Stimulated activated CD8-positive, alpha-beta memory T cell treated with anti-CD3 and anti-CD28 coated beads, Interleukin-7, amount 100 ng/mL, for 4 hours (primary cell): ENCODE data around the gene TTC8.
"Not testable (repeated sequence)": the region's sequence is repeated elsewhere in the genome, so short reads cannot be mapped to it uniquely, and the experiment has no call there.

Source experiments
- DNase-seq, 2 donors: peaks; one replicate each; pipeline ENCODE4 v3.0.0-alpha.2; 2020; ENCODE audit warnings: low read depth in 2 of 2

TTC8 gene

GRCh38 chr14:88824314-88825077 lies at the start of gene TTC8:
Gene TTC8, plus strand, starts transcription at chr14:88824651. Its CDS starts 57 bp downstream, at chr14:88824708.
- peak; percentile 66 to 74 for DNase-seq

GRCh38 chr14:88775532-88775931 lies 48.9 kb upstream of the TTC8 start:
- DNase-seq = no peak

DNA sequence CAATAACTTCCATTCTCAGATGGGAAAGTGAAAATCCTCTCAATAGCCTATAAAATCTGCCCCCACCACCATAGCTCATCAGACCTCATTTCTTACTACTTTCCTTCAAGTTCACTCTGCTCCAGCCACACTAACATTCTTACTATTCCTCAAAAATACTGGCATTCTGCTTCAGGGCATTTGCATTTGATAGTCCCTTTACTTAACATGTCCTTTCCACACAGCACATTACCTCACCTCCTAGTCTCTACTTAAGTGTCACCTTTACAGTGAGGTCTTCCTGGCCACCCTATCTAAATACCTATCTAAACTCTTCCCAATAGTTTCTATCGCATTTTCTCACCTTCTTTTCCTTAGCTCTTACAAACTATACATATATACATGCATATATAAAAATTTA lies 38.5 kb upstream of the TTC8 start:
- DNase-seq = no peak

GRCh38 chr14:88786715-88787114 lies 37.7 kb upstream of the TTC8 start:
- no peak for DNase-seq

GRCh38 chr14:88789573-88789972 lies 34.9 kb upstream of the TTC8 start:
- DNase-seq = not testable (repeated sequence)

GRCh38 chr14:88790501-88791251 lies 33.8 kb upstream of the TTC8 start:
- no peak for DNase-seq

DNA sequence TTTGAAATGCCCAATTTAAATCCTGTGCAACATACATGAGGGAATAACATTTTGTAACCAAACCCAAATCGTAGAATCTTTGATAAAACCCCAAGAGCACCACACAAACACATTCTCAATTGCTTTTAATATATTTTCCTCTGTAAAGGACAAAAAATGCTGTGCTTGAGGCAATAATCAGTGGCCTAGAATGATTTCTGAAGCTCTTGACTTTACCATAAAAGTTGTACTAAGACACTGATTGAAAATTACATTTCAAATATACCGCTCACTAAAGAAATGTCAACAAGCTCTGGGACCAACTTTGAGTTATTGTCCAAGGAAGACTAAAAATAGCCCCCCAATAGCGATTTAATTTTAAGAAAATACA lies 33.2 kb upstream of the TTC8 start:
- DNase-seq = no peak

GRCh38 chr14:88791629-88792472 lies 32.6 kb upstream of the TTC8 start:
- DNase-seq = no peak

- peak; percentile 49 to 78 for DNase-seq
Measured at GRCh38 chr14:88792473-88793258, 31.8 kb upstream of the TTC8 start, which contains the start of gene EML5. Gene EML5, minus strand, starts transcription at chr14:88792953. Its CDS starts 450 bp downstream, at chr14:88792503.

DNA sequence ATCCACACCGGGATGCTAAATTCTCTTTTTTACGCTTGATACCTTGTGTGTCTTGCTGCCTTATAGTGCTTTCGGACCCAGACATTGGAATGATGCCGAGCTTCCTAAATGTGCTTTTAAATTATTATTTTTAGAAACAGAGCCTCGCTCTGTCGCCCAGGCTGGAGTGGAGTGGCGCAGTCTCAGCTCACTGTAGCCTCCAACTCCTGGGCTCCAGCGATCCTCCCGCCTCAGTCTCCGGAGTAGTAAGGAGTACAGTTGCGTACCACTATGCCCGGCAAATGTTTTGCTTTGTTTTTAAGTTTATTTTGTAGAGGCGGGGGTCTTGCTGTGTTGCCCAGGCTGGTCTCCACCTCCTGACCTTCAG lies 31.2 kb upstream of the TTC8 start:
- no peak for DNase-seq

GRCh38 chr14:88798156-88798555 lies 26.3 kb upstream of the TTC8 start:
- DNase-seq = no peak

- no peak for DNase-seq
Measured at GRCh38 chr14:88799522-88799921, 24.9 kb upstream of the TTC8 start.

GRCh38 chr14:88802596-88802995 lies 21.9 kb upstream of the TTC8 start:
- no peak for DNase-seq

- no peak for DNase-seq
Measured at GRCh38 chr14:88804035-88804434, 20.4 kb upstream of the TTC8 start.

DNA sequence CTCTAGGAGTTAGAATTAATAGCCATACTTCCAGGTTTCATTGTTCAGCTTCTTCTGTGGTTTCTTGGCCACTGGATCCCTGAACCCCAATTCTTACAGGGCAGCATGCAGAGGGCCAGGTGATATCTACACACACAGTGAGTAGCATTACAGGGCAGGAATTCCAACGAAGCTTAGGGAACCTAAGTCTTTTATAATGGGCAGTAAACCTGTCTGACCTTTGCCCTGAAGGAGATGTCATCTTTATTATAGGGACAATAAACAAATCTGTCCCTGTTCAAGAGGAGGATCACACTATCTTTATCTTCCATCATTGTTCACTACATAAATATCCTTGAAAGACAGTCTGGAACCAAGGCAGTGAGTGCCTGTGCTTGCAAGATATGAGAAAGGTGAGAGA lies 20.0 kb upstream of the TTC8 start:
- no peak for DNase-seq

DNA sequence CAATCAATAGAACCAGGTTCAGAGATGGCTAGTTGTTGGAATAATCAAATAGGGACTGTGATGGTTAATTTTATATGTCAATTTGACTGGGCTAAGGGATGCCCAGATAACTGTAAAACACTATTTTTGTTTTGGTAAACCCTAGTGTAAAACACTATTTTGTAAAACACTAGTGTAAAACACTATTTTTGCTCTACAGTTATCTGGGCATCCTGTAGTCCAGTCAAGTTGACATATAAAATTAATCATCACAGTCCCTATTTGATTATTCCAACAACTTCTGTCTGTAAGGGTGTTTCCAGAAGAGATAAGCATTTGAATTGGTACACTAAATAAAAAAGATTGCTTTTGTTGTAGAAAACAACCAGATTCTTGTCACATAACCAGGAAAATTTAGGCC lies 16.1 kb upstream of the TTC8 start:
- DNase-seq = no peak

DNA sequence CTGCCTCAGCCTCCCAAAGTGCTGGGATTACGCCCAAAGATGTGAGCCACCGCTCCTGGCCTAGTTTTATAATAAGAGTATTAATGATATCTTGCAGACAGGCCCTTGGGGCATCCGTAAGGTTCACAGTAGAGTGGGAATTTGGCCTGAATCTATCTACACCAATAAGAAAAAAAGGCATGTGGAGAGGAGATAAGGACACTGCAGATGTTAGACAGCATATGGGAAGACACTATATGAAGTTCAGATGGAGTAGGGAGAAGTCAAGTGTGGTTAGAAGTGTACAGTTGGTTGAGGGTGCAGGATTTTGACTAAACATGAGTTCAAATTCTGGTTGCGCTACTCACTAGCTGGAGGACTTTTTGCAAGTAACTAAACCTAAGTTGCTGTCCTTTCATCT lies 8.5 kb upstream of the TTC8 start:
- no peak for DNase-seq

DNA sequence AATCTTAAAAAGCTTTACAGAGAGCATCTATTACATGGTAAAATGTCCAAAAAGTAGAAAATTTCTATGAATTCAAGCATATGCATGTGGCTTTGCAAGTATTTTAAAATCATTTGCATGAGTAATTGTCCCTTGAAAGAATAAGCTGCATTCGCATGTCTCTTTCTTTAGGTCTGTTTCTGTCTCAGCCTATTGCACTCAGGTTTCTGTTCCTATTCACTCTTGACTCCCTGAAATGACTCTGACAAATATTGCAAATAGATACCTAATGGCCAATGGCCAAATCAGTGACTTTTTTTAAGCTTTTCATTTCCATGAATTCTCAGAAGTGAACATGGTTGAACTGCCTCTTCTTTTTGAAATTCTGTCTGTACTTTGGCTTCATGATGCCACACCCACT lies 6.4 kb upstream of the TTC8 start:
- DNase-seq = no peak

- not testable (repeated sequence) for DNase-seq
Measured at GRCh38 chr14:88819674-88820073, 4.8 kb upstream of the TTC8 start.

DNA sequence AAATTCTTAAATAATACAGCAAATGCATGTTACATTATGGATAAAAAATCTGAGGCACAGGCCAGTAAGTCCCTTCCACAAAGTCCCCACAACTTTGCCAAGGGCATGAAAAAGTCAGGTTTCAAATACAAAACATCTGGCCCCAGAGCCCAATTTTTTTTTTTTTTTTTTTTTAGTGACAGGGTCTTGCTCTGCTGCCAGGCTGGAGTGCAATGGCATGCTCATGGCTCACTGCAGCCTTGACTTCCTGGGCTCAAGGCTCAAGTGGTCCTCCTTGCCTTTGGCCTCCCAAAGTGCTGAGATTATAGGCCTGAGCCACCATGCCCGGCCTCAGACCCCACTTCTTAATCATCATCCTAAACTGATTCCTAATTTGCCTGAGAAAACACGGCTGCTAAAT lies 3.1 kb upstream of the TTC8 start:
- no peak for DNase-seq

DNA sequence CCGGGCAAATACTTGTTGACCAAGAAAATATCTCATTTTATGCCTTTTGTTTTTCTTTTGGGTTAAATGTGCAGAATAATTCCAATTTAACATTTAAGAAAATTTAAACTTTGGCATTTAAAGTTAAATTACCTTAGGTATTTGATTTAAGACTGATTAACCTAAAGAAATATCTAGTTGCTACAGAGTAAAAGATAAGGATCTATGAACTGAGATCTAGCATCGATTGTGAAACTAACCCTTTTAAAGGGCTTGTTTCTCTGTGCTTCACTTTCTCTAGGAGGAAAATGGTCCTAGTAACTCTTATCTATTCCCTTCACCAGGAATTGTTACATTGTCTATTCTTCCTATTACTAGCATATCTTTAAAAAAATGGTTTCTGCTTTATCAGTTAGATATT lies 2.6 kb upstream of the TTC8 start:
- DNase-seq = no peak

GRCh38 chr14:88823968-88824313 lies 510 bp upstream of the TTC8 start:
- DNase-seq = no peak
